ENCODE results near the gene ESYT1. TPM values are rescaled to one million over a fixed set of nuclear protein-coding genes. Genes with fewer than 3 reads are reported as not detected.

Gene ESYT1
- total and polyA plus RNA-seq, 9 of the 15 experiments (the other 6 are each of a cell fraction or from before 2014, with no cell fraction given), result 132 to 420 (median 164) TPM

DNA sequence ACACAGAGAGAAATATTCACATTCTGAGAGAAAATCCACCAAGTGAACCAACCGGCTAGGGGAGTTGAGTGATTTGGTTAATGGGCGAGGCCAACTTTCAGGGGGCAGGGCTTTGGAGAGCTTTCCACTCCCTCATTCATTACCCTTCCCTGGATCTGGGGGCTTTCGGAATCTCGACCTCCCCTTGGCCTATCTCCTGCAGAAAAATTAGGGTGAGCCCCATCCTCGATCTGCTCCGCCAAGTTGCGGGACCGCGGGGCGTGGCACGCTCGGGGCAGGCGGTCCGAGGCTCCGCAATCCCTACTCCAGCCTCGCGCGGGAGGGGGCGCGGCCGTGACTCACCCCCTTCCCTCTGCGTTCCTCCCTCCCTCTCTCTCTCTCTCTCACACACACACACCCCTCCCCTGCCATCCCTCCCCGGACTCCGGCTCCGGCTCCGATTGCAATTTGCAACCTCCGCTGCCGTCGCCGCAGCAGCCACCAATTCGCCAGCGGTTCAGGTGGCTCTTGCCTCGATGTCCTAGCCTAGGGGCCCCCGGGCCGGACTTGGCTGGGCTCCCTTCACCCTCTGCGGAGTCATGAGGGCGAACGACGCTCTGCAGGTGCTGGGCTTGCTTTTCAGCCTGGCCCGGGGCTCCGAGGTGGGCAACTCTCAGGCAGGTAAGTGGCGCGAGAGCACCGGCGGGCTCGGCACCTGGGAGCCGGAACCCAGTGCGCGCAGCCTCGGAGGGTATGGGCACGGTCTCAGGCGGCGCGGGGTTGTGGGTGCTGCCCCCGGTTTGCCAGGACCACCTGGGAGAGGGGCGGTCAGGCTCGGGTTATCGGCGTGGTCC is 48.1 kb upstream of the ESYT1 start, which contains the start of gene ERBB3 (continued):
- TF ChIP-seq, protein P1, sequence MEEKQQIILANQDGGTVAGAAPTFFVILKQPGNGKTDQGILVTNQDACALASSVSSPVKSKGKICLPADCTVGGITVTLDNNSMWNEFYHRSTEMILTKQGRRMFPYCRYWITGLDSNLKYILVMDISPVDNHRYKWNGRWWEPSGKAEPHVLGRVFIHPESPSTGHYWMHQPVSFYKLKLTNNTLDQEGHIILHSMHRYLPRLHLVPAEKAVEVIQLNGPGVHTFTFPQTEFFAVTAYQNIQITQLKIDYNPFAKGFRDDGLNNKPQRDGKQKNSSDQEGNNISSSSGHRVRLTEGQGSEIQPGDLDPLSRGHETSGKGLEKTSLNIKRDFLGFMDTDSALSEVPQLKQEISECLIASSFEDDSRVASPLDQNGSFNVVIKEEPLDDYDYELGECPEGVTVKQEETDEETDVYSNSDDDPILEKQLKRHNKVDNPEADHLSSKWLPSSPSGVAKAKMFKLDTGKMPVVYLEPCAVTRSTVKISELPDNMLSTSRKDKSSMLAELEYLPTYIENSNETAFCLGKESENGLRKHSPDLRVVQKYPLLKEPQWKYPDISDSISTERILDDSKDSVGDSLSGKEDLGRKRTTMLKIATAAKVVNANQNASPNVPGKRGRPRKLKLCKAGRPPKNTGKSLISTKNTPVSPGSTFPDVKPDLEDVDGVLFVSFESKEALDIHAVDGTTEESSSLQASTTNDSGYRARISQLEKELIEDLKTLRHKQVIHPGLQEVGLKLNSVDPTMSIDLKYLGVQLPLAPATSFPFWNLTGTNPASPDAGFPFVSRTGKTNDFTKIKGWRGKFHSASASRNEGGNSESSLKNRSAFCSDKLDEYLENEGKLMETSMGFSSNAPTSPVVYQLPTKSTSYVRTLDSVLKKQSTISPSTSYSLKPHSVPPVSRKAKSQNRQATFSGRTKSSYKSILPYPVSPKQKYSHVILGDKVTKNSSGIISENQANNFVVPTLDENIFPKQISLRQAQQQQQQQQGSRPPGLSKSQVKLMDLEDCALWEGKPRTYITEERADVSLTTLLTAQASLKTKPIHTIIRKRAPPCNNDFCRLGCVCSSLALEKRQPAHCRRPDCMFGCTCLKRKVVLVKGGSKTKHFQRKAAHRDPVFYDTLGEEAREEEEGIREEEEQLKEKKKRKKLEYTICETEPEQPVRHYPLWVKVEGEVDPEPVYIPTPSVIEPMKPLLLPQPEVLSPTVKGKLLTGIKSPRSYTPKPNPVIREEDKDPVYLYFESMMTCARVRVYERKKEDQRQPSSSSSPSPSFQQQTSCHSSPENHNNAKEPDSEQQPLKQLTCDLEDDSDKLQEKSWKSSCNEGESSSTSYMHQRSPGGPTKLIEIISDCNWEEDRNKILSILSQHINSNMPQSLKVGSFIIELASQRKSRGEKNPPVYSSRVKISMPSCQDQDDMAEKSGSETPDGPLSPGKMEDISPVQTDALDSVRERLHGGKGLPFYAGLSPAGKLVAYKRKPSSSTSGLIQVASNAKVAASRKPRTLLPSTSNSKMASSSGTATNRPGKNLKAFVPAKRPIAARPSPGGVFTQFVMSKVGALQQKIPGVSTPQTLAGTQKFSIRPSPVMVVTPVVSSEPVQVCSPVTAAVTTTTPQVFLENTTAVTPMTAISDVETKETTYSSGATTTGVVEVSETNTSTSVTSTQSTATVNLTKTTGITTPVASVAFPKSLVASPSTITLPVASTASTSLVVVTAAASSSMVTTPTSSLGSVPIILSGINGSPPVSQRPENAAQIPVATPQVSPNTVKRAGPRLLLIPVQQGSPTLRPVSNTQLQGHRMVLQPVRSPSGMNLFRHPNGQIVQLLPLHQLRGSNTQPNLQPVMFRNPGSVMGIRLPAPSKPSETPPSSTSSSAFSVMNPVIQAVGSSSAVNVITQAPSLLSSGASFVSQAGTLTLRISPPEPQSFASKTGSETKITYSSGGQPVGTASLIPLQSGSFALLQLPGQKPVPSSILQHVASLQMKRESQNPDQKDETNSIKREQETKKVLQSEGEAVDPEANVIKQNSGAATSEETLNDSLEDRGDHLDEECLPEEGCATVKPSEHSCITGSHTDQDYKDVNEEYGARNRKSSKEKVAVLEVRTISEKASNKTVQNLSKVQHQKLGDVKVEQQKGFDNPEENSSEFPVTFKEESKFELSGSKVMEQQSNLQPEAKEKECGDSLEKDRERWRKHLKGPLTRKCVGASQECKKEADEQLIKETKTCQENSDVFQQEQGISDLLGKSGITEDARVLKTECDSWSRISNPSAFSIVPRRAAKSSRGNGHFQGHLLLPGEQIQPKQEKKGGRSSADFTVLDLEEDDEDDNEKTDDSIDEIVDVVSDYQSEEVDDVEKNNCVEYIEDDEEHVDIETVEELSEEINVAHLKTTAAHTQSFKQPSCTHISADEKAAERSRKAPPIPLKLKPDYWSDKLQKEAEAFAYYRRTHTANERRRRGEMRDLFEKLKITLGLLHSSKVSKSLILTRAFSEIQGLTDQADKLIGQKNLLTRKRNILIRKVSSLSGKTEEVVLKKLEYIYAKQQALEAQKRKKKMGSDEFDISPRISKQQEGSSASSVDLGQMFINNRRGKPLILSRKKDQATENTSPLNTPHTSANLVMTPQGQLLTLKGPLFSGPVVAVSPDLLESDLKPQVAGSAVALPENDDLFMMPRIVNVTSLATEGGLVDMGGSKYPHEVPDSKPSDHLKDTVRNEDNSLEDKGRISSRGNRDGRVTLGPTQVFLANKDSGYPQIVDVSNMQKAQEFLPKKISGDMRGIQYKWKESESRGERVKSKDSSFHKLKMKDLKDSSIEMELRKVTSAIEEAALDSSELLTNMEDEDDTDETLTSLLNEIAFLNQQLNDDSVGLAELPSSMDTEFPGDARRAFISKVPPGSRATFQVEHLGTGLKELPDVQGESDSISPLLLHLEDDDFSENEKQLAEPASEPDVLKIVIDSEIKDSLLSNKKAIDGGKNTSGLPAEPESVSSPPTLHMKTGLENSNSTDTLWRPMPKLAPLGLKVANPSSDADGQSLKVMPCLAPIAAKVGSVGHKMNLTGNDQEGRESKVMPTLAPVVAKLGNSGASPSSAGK (IDR thresholded peaks at IDR 0.05), result peak; percentile 90
- no peak for TF ChIP-seq SIX5 (IDR thresholded peaks at IDR 0.05; ENCODE audit: borderline replicate concordance in 1 of 2, insufficient read depth in 1 of 2, low read depth in 1 of 2, low read length in 2 of 2)
- peak in 1 of 2 experiments; percentile 49; a peak in 1 of 3 replicates for TF ChIP-seq CBX3 (IDR thresholded peaks at IDR 0.05; ENCODE audit: borderline replicate concordance in 1 of 2, low read length in 2 of 2)
- TF ChIP-seq, protein P2, sequence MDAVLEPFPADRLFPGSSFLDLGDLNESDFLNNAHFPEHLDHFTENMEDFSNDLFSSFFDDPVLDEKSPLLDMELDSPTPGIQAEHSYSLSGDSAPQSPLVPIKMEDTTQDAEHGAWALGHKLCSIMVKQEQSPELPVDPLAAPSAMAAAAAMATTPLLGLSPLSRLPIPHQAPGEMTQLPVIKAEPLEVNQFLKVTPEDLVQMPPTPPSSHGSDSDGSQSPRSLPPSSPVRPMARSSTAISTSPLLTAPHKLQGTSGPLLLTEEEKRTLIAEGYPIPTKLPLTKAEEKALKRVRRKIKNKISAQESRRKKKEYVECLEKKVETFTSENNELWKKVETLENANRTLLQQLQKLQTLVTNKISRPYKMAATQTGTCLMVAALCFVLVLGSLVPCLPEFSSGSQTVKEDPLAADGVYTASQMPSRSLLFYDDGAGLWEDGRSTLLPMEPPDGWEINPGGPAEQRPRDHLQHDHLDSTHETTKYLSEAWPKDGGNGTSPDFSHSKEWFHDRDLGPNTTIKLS (IDR thresholded peaks at IDR 0.05; ENCODE audit: borderline replicate concordance, low read depth), result no peak; the same call in 1 of the 2 replicates
- TF ChIP-seq ZBTB7A (IDR thresholded peaks at IDR 0.05; ENCODE audit: borderline replicate concordance, control insufficient read depth, low read depth, low read length), result peak; percentile 86; the same call in 1 of the 2 replicates
- no peak for TF ChIP-seq BRF1 (IDR thresholded peaks at IDR 0.05; ENCODE audit: borderline replicate concordance, extremely low read depth, insufficient read length)
- TF ChIP-seq ZBTB1 (CRISPR knock-in tag; IDR thresholded peaks at IDR 0.05; ENCODE audit: borderline replicate concordance, low read depth), result no peak
- TF ChIP-seq, protein P3, sequence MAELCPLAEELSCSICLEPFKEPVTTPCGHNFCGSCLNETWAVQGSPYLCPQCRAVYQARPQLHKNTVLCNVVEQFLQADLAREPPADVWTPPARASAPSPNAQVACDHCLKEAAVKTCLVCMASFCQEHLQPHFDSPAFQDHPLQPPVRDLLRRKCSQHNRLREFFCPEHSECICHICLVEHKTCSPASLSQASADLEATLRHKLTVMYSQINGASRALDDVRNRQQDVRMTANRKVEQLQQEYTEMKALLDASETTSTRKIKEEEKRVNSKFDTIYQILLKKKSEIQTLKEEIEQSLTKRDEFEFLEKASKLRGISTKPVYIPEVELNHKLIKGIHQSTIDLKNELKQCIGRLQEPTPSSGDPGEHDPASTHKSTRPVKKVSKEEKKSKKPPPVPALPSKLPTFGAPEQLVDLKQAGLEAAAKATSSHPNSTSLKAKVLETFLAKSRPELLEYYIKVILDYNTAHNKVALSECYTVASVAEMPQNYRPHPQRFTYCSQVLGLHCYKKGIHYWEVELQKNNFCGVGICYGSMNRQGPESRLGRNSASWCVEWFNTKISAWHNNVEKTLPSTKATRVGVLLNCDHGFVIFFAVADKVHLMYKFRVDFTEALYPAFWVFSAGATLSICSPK (IDR thresholded peaks at IDR 0.05; ENCODE audit: borderline replicate concordance), result no peak
- no peak for TF ChIP-seq PTBP1 (IDR thresholded peaks at IDR 0.05; ENCODE audit: low read depth, low read length)

Measured in K562 (cell line).